NCI-H2196 treated with DMSO at 0.1 percent for 48 hours (cell line): ENCODE measurements around the gene DACT2.
"Not testable (repeated sequence)": the region's sequence is repeated elsewhere in the genome, so short reads cannot be mapped to it uniquely, and the experiment has no call there.

Source experiments
- DNase-seq: peaks from one replicate; lab custom pipeline; 2025; ENCODE audit not compliant: unreplicated experiment; lab: John Stamatoyannopoulos, UW

The DACT2 gene

GRCh38 chr6:168328086-168328485, 8.5 kb upstream of the DACT2 start:
- no peak for DNase-seq

GRCh38 chr6:168326294-168327261, 7.0 kb upstream of the DACT2 start:
- DNase-seq = no peak

- DNase-seq = no peak
These were observed 3.4 kb upstream of the DACT2 start for GRCh38 chr6:168322966-168323365.

- no peak for DNase-seq
These were observed 1.1 kb upstream of the DACT2 start for GRCh38 chr6:168320634-168321033.

GRCh38 chr6:168318579-168319278, 848 bp downstream of the DACT2 start:
- DNase-seq = no peak

- no peak for DNase-seq
These were observed 1.5 kb downstream of the DACT2 start for GRCh38 chr6:168318090-168318489.

- DNase-seq = no peak
These were observed 4.0 kb downstream of the DACT2 start for GRCh38 chr6:168315596-168315995.

GRCh38 chr6:168314948-168315347, 4.6 kb downstream of the DACT2 start:
- DNase-seq = no peak

- no peak for DNase-seq
These were observed 5.6 kb downstream of the DACT2 start for GRCh38 chr6:168314021-168314420.

GRCh38 chr6:168313431-168314011, 6.1 kb downstream of the DACT2 start:
- no peak for DNase-seq

- not testable (repeated sequence) for DNase-seq
These were observed 7.5 kb downstream of the DACT2 start for GRCh38 chr6:168312125-168312507.

GRCh38 chr6:168311410-168312124, 8.0 kb downstream of the DACT2 start:
- DNase-seq = no peak

GRCh38 chr6:168310945-168311344, 8.6 kb downstream of the DACT2 start:
- DNase-seq = no peak

- DNase-seq = no peak
These were observed 9.2 kb downstream of the DACT2 start for GRCh38 chr6:168310403-168310802.

GRCh38 chr6:168309997-168310396, 9.6 kb downstream of the DACT2 start:
- DNase-seq = no peak

GRCh38 chr6:168309183-168309582, 10.4 kb downstream of the DACT2 start:
- DNase-seq = no peak

GRCh38 chr6:168308390-168309144, 11.0 kb downstream of the DACT2 start:
- no peak for DNase-seq

- DNase-seq = no peak
These were observed 11.9 kb downstream of the DACT2 start for GRCh38 chr6:168307695-168308021.

- no peak for DNase-seq
These were observed 12.4 kb downstream of the DACT2 start for GRCh38 chr6:168307015-168307694.

GRCh38 chr6:168305863-168306262, 13.7 kb downstream of the DACT2 start:
- no peak for DNase-seq
